OCI-LY7 (cell line): Measurements from ENCODE around the gene CSTF1. TPM values are rescaled to one million over a fixed set of nuclear protein-coding genes. Genes with fewer than 3 reads are reported as not detected.

Source experiments
- BruUV-seq: library from RNA; stranded (reverse); fragments of 400-500 nt; replicated peaks from 2 replicates; lab custom pipeline; 2021; lab: Mats Ljungman, UMichigan
- CTCF ChIA-PET: fragments of 300-600 bp; sonication (Branson Sonifier 250); formaldehyde crosslinking; loops from one replicate; lab custom pipeline; 2022; ENCODE audit warnings: antibody characterized with exemption; ENCODE audit not compliant: unreplicated experiment; lab: Charles Lee
- POLR2A ChIA-PET: fragments of 300-600 bp; sonication (Branson Sonifier 250); formaldehyde crosslinking; loops from one replicate; lab custom pipeline; 2022; ENCODE audit warnings: antibody characterized with exemption; lab: Charles Lee
- DNase-seq: peaks from one replicate; pipeline ENCODE4 v3.0.0-alpha.2; 2015; ENCODE audit warnings: low spot score
- H2AFZ ChIP-seq: fragments of 200-600 bp; sonication (generic), shearing (Covaris generic); 2 replicates; pipeline ENCODE4 v1.6.1; 2014; ENCODE audit warnings: mild to moderate bottlenecking, antibody characterized with exemption, low read length, moderate library complexity
- H3K27ac ChIP-seq: fragments of 200-600 bp; sonication (generic); 2 replicates; pipeline ENCODE4 v1.5.1; 2014; ENCODE audit warnings: mixed run types, low read depth, mild to moderate bottlenecking, moderate library complexity, low read length, inconsistent platforms; ENCODE audit not compliant: poor library complexity, severe bottlenecking
- H3K36me3 ChIP-seq: fragments of 200-600 bp; sonication (generic); 2 replicates; pipeline ENCODE4 v1.6.1; 2014; ENCODE audit warnings: mild to moderate bottlenecking, antibody characterized with exemption, low read length, moderate library complexity, mixed read lengths; ENCODE audit not compliant: insufficient read depth
- H3K4me1 ChIP-seq: fragments of 200-600 bp; sonication (generic); 2 replicates; pipeline ENCODE4 v1.5.1; 2014; ENCODE audit warnings: mild to moderate bottlenecking, low read length; ENCODE audit not compliant: insufficient read depth, poor library complexity, severe bottlenecking
- H3K4me2 ChIP-seq: fragments of 200-600 bp; sonication (generic); 2 replicates; pipeline ENCODE4 v1.6.1; 2014; ENCODE audit warnings: mild to moderate bottlenecking, low read length
- H3K4me3 ChIP-seq: fragments of 200-600 bp; sonication (generic); 2 replicates; pipeline ENCODE4 v1.5.1; 2014; ENCODE audit warnings: mild to moderate bottlenecking, low read depth, low read length; ENCODE audit not compliant: poor library complexity, severe bottlenecking
- H3K79me2 ChIP-seq: fragments of 200-600 bp; sonication (generic); 2 replicates; pipeline ENCODE4 v1.6.1; 2016; ENCODE audit warnings: low read depth, mild to moderate bottlenecking, low read length, moderate library complexity, mixed read lengths; ENCODE audit not compliant: insufficient read depth
- H3K9me2 ChIP-seq: fragments of 200-600 bp; sonication (generic); 2 replicates; pipeline ENCODE4 v1.6.1; 2016; ENCODE audit warnings: mild to moderate bottlenecking, low read length, mixed read lengths; ENCODE audit not compliant: insufficient read depth
- H3K9me3 ChIP-seq: fragments of 200-600 bp; sonication (generic); 2 replicates; pipeline ENCODE4 v1.6.1; 2014; ENCODE audit warnings: mild to moderate bottlenecking, mixed run types, low read length, mixed read lengths
- H4K20me1 ChIP-seq: fragments of 200-600 bp; sonication (generic); 2 replicates; pipeline ENCODE4 v1.6.1; 2014; ENCODE audit warnings: mild to moderate bottlenecking, antibody characterized with exemption, low read length, moderate library complexity, mixed read lengths; ENCODE audit not compliant: insufficient read depth
- CTCF ChIP-seq: fragments of 200-600 bp; sonication (generic); conservative IDR thresholded peaks from 2 replicates; pipeline ENCODE4 v1.5.1; 2014; ENCODE audit warnings: mild to moderate bottlenecking, antibody characterized with exemption, low read length, moderate library complexity, mixed read lengths
- EZH2phosphoT487 ChIP-seq: fragments of 200-600 bp; sonication (generic); IDR thresholded peaks from 2 replicates; pipeline ENCODE4 v1.6.1; 2018; ENCODE audit warnings: low read depth, borderline replicate concordance, mild to moderate bottlenecking, mixed run types, antibody characterized with exemption, low read length, moderate library complexity, mixed read lengths
- intact Hi-C: fragments of 100-400 bp; cut with micrococcal nuclease; formaldehyde crosslinking; loops from one replicate; pipeline ENCODE4 v1.10.0; 2022; ENCODE audit not compliant: unreplicated experiment
- total RNA-seq, 2 experiments: library from RNA; depleted of rRNA in 1 of 2; stranded (reverse); fragments of >200 nt in 1 of 2; shearing (Covaris generic) in 1 of 2; gene quantifications; 2 replicates each; pipeline ENCODE4 v1.2.3, GENCODE V29; 2014 to 2022

The CSTF1 gene
- total RNA-seq, 2 experiments from 2014 or later: 52.1 to 56.0 TPM

- CTCF ChIA-PET: no interaction called here
- POLR2A ChIA-PET: no interaction called here
These were observed 52.7 kb downstream of the CSTF1 start for GRCh38 chr20:56445130-56445529.

GRCh38 chr20:56445540-56445939 is 53.1 kb downstream of the CSTF1 start:
- H3K9me3 ChIP-seq: no peaks in the 10 kb centered on the region
- H3K4me2 ChIP-seq: no peak overlapping the region
- no peaks in the 10 kb centered on the region for H3K79me2 ChIP-seq
- no peaks in the 10 kb centered on the region for H3K36me3 ChIP-seq
- no peak for DNase-seq
- ChIA-PET CTCF (no interaction called here), POLR2A (no interaction called here)
- no TSS peak for BruUV-seq
- H2AFZ ChIP-seq: no peak overlapping the region
- no peaks in the 10 kb centered on the region for H3K4me1 ChIP-seq
- no peaks in the 10 kb centered on the region for H4K20me1 ChIP-seq
- intact Hi-C loops: no loop called here
- no peak overlapping the region for H3K27ac ChIP-seq
- TF ChIP-seq EZH2phosphoT487 (no peak), CTCF (no peak)
- H3K9me2 ChIP-seq: no peaks in the 10 kb centered on the region
- no peak overlapping the region for H3K4me3 ChIP-seq

More at GRCh38 chr20:56445130-56445529, 52.7 kb downstream of the CSTF1 start:
- H3K9me3 ChIP-seq: no peaks in the 10 kb centered on the region
- no peak overlapping the region for H2AFZ ChIP-seq
- TF ChIP-seq CTCF (no peak), EZH2phosphoT487 (no peak)
- no TSS peak for BruUV-seq
- no peaks in the 10 kb centered on the region for H3K79me2 ChIP-seq
- H4K20me1 ChIP-seq: no peaks in the 10 kb centered on the region
- intact Hi-C loops: no loop called here
- H3K36me3 ChIP-seq: no peaks in the 10 kb centered on the region
- H3K27ac ChIP-seq: no peak overlapping the region
- no peak for DNase-seq
- H3K4me2 ChIP-seq: no peak overlapping the region
- no peaks in the 10 kb centered on the region for H3K9me2 ChIP-seq
- no peaks in the 10 kb centered on the region for H3K4me1 ChIP-seq
- H3K4me3 ChIP-seq: no peak overlapping the region

GRCh38 chr20:56447227-56447626 is 54.8 kb downstream of the CSTF1 start:
- no peak for TF ChIP-seq EZH2phosphoT487
- no peak for TF ChIP-seq CTCF
- BruUV-seq: no TSS peak
- Histone ChIP-seq H3K9me3 (no peaks in the 10 kb centered on the region), H2AFZ (no peak overlapping the region), H3K27ac (no peak overlapping the region), H3K4me3 (no peak overlapping the region), H3K4me2 (no peak overlapping the region), H3K79me2 (no peaks in the 10 kb centered on the region), H3K9me2 (no peaks in the 10 kb centered on the region), H4K20me1 (no peaks in the 10 kb centered on the region), H3K36me3 (no peaks in the 10 kb centered on the region), H3K4me1 (no peaks in the 10 kb centered on the region)
- no peak for DNase-seq
- intact Hi-C loops: no loop called here
- POLR2A ChIA-PET: interaction anchor here (0.7 kb wide), 1 partner anchor 81 kb away, joined by 4 read pairs; no protein-coding TSS in a partner anchor
- CTCF ChIA-PET: no interaction called here
